GM23338 (cell line): Measurements from ENCODE around the gene DNAJC1. TPM values are rescaled to one million over a fixed set of nuclear protein-coding genes. Genes with fewer than 3 reads are reported as not detected.

Source experiments
- ATAC-seq: fragments of 200-7000 bp; cut with Tn5 transposase; 3 replicates; pipeline ENCODE4 v1.9.1; 2020
- DNase-seq: peaks from one replicate; pipeline ENCODE4 v3.0.0-alpha.2; 2015; ENCODE audit warnings: low spot score
- H2AFZ ChIP-seq: fragments of 200-600 bp; sonication (generic); 2 replicates; pipeline ENCODE4 v1.8.0; 2016; ENCODE audit warnings: antibody characterized with exemption, mild to moderate bottlenecking, moderate library complexity
- H3F3A ChIP-seq: fragments of 200-600 bp; sonication (generic); replicated peaks from 2 replicates; pipeline ENCODE4 v1.8.0; 2017; ENCODE audit warnings: antibody characterized with exemption, mixed run types, low read depth
- H3K27ac ChIP-seq: fragments of 200-600 bp; sonication (generic); 2 replicates; pipeline ENCODE4 v1.6.1; 2016; ENCODE audit warnings: low read depth
- H3K27me3 ChIP-seq: fragments of 200-600 bp; sonication (generic); 2 replicates; pipeline ENCODE4 v1.8.0; 2016; ENCODE audit warnings: mild to moderate bottlenecking, mixed run types, moderate library complexity; ENCODE audit not compliant: insufficient read depth
- H3K36me3 ChIP-seq: fragments of 200-600 bp; sonication (generic); 2 replicates; pipeline ENCODE4 v1.8.0; 2016; ENCODE audit warnings: mild to moderate bottlenecking; ENCODE audit not compliant: insufficient read depth
- H3K4me1 ChIP-seq: fragments of 200-600 bp; sonication (generic); 2 replicates; pipeline ENCODE4 v1.8.0; 2016; ENCODE audit warnings: mild to moderate bottlenecking, moderate library complexity; ENCODE audit not compliant: insufficient read depth
- H3K4me2 ChIP-seq: fragments of 200-600 bp; sonication (generic); 2 replicates; pipeline ENCODE4 v1.7.1; 2017; ENCODE audit warnings: mixed run types
- H3K4me3 ChIP-seq: fragments of 200-600 bp; sonication (generic); 2 replicates; pipeline ENCODE4 v1.6.1; 2016; ENCODE audit warnings: mixed run types
- H3K79me2 ChIP-seq: fragments of 200-600 bp; sonication (generic); replicated peaks from 2 replicates; pipeline ENCODE4 v1.8.0; 2017; ENCODE audit warnings: mild to moderate bottlenecking; ENCODE audit not compliant: insufficient read depth
- H3K9me2 ChIP-seq: fragments of 200-600 bp; sonication (generic); 2 replicates; pipeline ENCODE4 v1.8.0; 2017; ENCODE audit not compliant: insufficient read depth
- H4K20me1 ChIP-seq: fragments of 200-600 bp; sonication (generic); replicated peaks from 2 replicates; pipeline ENCODE4 v1.8.0; 2017; ENCODE audit warnings: mild to moderate bottlenecking; ENCODE audit not compliant: insufficient read depth
- H3K27ac Mint-ChIP-seq: 2 replicates; pipeline ENCODE4 v1.8.0; 2020; ENCODE audit warnings: inconsistent platforms, mild to moderate bottlenecking, moderate library complexity, mixed read lengths
- H3K27me3 Mint-ChIP-seq: 3 replicates; pipeline ENCODE4 v1.8.0; 2022; ENCODE audit warnings: low read depth, mild to moderate bottlenecking, moderate library complexity, mixed read lengths, inconsistent platforms; ENCODE audit not compliant: insufficient read depth, poor library complexity
- H3K36me3 Mint-ChIP-seq: 3 replicates; pipeline ENCODE4 v1.8.0; 2021; ENCODE audit warnings: low read depth, mild to moderate bottlenecking, inconsistent platforms, moderate library complexity, mixed read lengths
- H3K4me1 Mint-ChIP-seq: 3 replicates; pipeline ENCODE4 v1.8.0; 2020; ENCODE audit warnings: mild to moderate bottlenecking, inconsistent platforms, mixed read lengths
- H3K4me3 Mint-ChIP-seq: 3 replicates; pipeline ENCODE4 v1.8.0; 2021; ENCODE audit warnings: moderate library complexity, mild to moderate bottlenecking, inconsistent platforms, mixed read lengths
- H3K9me3 Mint-ChIP-seq: 3 replicates; pipeline ENCODE4 v1.8.0; 2020; ENCODE audit warnings: moderate library complexity, mild to moderate bottlenecking, inconsistent platforms, mixed read lengths
- CREB1 ChIP-seq: fragments of 250-450 bp; sonication (Bioruptor Pico); IDR thresholded peaks from 2 replicates; pipeline ENCODE4 v1.5.0; 2020; ENCODE audit warnings: low read depth, mild to moderate bottlenecking, moderate library complexity
- EZH2 ChIP-seq: fragments of 200-600 bp; sonication (generic); IDR thresholded peaks from one replicate; pipeline ENCODE4 v1.8.0; 2017; ENCODE audit warnings: antibody characterized with exemption, mild to moderate bottlenecking, low read depth; ENCODE audit not compliant: unreplicated experiment
- EZH2phosphoT487 ChIP-seq: fragments of 200-600 bp; sonication (generic); IDR thresholded peaks from one replicate; pipeline ENCODE4 v1.8.1; 2018; ENCODE audit warnings: antibody characterized with exemption; ENCODE audit not compliant: unreplicated experiment
- JUNB ChIP-seq: IDR thresholded peaks from one replicate; pipeline ENCODE4 v1.6.1; 2016; ENCODE audit warnings: antibody characterized with exemption; ENCODE audit not compliant: unreplicated experiment
- NANOG ChIP-seq: IDR thresholded peaks from 2 replicates; pipeline ENCODE4 v1.6.1; 2016; ENCODE audit warnings: antibody characterized with exemption, borderline replicate concordance
- POLR2AphosphoS5 ChIP-seq: IDR thresholded peaks from 2 replicates; pipeline ENCODE4 v1.6.1; 2016; ENCODE audit warnings: antibody characterized with exemption, low read depth
- REST ChIP-seq: IDR thresholded peaks from one replicate; pipeline ENCODE4 v1.6.1; 2018; ENCODE audit warnings: antibody characterized with exemption; ENCODE audit not compliant: unreplicated experiment
- STAT1 ChIP-seq: IDR thresholded peaks from one replicate; pipeline ENCODE4 v1.6.1; 2016; ENCODE audit warnings: antibody characterized with exemption; ENCODE audit not compliant: unreplicated experiment
- ZNF114 ChIP-seq: fragments of 250-450 bp; sonication (Bioruptor Pico); IDR thresholded peaks from 2 replicates; pipeline ENCODE4 v1.5.0; 2020; ENCODE audit warnings: mild to moderate bottlenecking, moderate library complexity
- ZNF331 ChIP-seq: fragments of 250-450 bp; sonication (Bioruptor Pico); IDR thresholded peaks from 2 replicates; pipeline ENCODE4 v1.5.0; 2020; ENCODE audit warnings: low read depth, mild to moderate bottlenecking, moderate library complexity
- polyA plus RNA-seq: library from polyadenylated mRNA; unstranded; fragments of >200 nt; fragmentation: Nextera tagmentation; extraction: Ambion mirVana; gene quantifications from 2 replicates; pipeline ENCODE4 v1.2.1, GENCODE V29; 2016
- total RNA-seq: library from RNA; depleted of rRNA; stranded (reverse); fragments of >200 nt; shearing (Covaris generic); gene quantifications from 2 replicates; pipeline ENCODE4 v1.2.3, GENCODE V29; 2014
- TF ChIP-seq, protein P1 (sequence below): fragments of 250-450 bp; sonication (Bioruptor Pico); IDR thresholded peaks from 2 replicates; pipeline ENCODE4 v1.5.0; 2020; ENCODE audit warnings: mild to moderate bottlenecking, moderate library complexity
- TF ChIP-seq, protein P2 (sequence below), 2 experiments: fragments of 200-600 bp in 1 of 2; sonication (generic) in 1 of 2; conservative IDR thresholded peaks; 2 replicates each; pipeline versions ENCODE4 v1.5.1 to v1.6.1; 2016 to 2017; ENCODE audit warnings: antibody characterized with exemption in 2 of 2, low read depth in 2 of 2, mild to moderate bottlenecking in 2 of 2, moderate library complexity in 1 of 2
- TF ChIP-seq, protein P3 (sequence below): IDR thresholded peaks from 2 replicates; pipeline ENCODE4 v1.6.1; 2016; ENCODE audit warnings: antibody characterized with exemption

Gene DNAJC1
- total and polyA plus RNA-seq, 2 experiments from 2014 or later: 38.6 to 45.3 TPM

GRCh38 chr10:21849607-21850006 lies 153.9 kb downstream of the DNAJC1 start:
- DNase-seq: peak; percentile 6
- Histone ChIP-seq H4K20me1 (no peaks in the 10 kb centered on the region), H3F3A (no peaks in the 10 kb centered on the region), H3K27ac (no peak overlapping the region), H2AFZ (no peak overlapping the region), H3K9me2 (no peaks in the 10 kb centered on the region), H3K4me2 (no peak overlapping the region), H3K4me1 (no peaks in the 10 kb centered on the region), H3K36me3 (no peaks in the 10 kb centered on the region), H3K79me2 (no peaks in the 10 kb centered on the region), H3K4me3 (no peak overlapping the region), H3K27me3 (no peaks in the 10 kb centered on the region)
- ATAC-seq: no peak
- Mint-ChIP-seq H3K4me3 (no peak overlapping the region), H3K9me3 (peaks cover 14% of the 10 kb centered on the region; the same call in 2 of the 3 replicates), H3K27ac (no peak overlapping the region), H3K36me3 (peaks cover 11% of the 10 kb centered on the region; the same call in 1 of the 3 replicates), H3K4me1 (no peaks in the 10 kb centered on the region), H3K27me3 (no peaks in the 10 kb centered on the region)
- TF ChIP-seq STAT1: no peak
- TF ChIP-seq, protein P1, sequence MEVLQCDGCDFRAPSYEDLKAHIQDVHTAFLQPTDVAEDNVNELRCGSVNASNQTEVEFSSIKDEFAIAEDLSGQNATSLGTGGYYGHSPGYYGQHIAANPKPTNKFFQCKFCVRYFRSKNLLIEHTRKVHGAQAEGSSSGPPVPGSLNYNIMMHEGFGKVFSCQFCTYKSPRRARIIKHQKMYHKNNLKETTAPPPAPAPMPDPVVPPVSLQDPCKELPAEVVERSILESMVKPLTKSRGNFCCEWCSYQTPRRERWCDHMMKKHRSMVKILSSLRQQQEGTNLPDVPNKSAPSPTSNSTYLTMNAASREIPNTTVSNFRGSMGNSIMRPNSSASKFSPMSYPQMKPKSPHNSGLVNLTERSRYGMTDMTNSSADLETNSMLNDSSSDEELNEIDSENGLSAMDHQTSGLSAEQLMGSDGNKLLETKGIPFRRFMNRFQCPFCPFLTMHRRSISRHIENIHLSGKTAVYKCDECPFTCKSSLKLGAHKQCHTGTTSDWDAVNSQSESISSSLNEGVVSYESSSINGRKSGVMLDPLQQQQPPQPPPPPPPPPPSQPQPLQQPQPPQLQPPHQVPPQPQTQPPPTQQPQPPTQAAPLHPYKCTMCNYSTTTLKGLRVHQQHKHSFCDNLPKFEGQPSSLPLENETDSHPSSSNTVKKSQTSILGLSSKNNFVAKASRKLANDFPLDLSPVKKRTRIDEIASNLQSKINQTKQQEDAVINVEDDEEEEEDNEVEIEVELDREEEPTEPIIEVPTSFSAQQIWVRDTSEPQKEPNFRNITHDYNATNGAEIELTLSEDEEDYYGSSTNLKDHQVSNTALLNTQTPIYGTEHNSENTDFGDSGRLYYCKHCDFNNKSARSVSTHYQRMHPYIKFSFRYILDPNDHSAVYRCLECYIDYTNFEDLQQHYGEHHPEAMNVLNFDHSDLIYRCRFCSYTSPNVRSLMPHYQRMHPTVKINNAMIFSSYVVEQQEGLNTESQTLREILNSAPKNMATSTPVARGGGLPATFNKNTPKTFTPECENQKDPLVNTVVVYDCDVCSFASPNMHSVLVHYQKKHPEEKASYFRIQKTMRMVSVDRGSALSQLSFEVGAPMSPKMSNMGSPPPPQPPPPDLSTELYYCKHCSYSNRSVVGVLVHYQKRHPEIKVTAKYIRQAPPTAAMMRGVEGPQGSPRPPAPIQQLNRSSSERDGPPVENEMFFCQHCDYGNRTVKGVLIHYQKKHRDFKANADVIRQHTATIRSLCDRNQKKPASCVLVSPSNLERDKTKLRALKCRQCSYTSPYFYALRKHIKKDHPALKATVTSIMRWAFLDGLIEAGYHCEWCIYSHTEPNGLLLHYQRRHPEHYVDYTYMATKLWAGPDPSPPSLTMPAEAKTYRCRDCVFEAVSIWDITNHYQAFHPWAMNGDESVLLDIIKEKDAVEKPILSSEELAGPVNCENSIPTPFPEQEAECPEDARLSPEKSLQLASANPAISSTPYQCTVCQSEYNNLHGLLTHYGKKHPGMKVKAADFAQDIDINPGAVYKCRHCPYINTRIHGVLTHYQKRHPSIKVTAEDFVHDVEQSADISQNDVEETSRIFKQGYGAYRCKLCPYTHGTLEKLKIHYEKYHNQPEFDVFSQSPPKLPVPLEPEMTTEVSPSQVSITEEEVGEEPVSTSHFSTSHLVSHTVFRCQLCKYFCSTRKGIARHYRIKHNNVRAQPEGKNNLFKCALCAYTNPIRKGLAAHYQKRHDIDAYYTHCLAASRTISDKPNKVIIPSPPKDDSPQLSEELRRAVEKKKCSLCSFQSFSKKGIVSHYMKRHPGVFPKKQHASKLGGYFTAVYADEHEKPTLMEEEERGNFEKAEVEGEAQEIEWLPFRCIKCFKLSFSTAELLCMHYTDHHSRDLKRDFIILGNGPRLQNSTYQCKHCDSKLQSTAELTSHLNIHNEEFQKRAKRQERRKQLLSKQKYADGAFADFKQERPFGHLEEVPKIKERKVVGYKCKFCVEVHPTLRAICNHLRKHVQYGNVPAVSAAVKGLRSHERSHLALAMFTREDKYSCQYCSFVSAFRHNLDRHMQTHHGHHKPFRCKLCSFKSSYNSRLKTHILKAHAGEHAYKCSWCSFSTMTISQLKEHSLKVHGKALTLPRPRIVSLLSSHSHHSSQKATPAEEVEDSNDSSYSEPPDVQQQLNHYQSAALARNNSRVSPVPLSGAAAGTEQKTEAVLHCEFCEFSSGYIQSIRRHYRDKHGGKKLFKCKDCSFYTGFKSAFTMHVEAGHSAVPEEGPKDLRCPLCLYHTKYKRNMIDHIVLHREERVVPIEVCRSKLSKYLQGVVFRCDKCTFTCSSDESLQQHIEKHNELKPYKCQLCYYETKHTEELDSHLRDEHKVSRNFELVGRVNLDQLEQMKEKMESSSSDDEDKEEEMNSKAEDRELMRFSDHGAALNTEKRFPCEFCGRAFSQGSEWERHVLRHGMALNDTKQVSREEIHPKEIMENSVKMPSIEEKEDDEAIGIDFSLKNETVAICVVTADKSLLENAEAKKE (CRISPR knock-in tag): no peak
- TF ChIP-seq JUNB: no peak
- TF ChIP-seq ZNF331 (CRISPR knock-in tag): no peak
- no peak for TF ChIP-seq POLR2AphosphoS5
- no peak for TF ChIP-seq REST
- TF ChIP-seq, protein P2, sequence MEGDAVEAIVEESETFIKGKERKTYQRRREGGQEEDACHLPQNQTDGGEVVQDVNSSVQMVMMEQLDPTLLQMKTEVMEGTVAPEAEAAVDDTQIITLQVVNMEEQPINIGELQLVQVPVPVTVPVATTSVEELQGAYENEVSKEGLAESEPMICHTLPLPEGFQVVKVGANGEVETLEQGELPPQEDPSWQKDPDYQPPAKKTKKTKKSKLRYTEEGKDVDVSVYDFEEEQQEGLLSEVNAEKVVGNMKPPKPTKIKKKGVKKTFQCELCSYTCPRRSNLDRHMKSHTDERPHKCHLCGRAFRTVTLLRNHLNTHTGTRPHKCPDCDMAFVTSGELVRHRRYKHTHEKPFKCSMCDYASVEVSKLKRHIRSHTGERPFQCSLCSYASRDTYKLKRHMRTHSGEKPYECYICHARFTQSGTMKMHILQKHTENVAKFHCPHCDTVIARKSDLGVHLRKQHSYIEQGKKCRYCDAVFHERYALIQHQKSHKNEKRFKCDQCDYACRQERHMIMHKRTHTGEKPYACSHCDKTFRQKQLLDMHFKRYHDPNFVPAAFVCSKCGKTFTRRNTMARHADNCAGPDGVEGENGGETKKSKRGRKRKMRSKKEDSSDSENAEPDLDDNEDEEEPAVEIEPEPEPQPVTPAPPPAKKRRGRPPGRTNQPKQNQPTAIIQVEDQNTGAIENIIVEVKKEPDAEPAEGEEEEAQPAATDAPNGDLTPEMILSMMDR (conservative IDR thresholded peaks at IDR 0.05; ENCODE audit: low read depth in 2 of 2): no peak
- no peak for TF ChIP-seq EZH2
- TF ChIP-seq EZH2phosphoT487: no peak
- TF ChIP-seq, protein P3, sequence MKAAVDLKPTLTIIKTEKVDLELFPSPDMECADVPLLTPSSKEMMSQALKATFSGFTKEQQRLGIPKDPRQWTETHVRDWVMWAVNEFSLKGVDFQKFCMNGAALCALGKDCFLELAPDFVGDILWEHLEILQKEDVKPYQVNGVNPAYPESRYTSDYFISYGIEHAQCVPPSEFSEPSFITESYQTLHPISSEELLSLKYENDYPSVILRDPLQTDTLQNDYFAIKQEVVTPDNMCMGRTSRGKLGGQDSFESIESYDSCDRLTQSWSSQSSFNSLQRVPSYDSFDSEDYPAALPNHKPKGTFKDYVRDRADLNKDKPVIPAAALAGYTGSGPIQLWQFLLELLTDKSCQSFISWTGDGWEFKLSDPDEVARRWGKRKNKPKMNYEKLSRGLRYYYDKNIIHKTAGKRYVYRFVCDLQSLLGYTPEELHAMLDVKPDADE: no peak
- TF ChIP-seq ZNF114 (CRISPR knock-in tag): no peak
- TF ChIP-seq CREB1 (CRISPR knock-in tag): no peak
- no peak for TF ChIP-seq NANOG
